HepG2 (cell line): ENCODE results near the gene ACTN2. TPM values are rescaled to one million over a fixed set of nuclear protein-coding genes. Genes with fewer than 3 reads are reported as not detected.
A peak's percentile ranks its signal among the peaks of the same experiment; 100 is the strongest.

ENCODE experiments used
- BCL3 ChIP-seq: sonication (generic); formaldehyde crosslinking; IDR thresholded peaks from 2 replicates; pipeline ENCODE4 v1.5.1; 2020; ENCODE audit warnings: mild to moderate bottlenecking, missing genetic modification reagents, moderate library complexity
- E2F2 ChIP-seq: sonication (generic); formaldehyde crosslinking; IDR thresholded peaks from 2 replicates; pipeline ENCODE4 v1.4.0; 2020; ENCODE audit warnings: missing genetic modification reagents, borderline replicate concordance
- FOSL1 ChIP-seq: sonication (generic); formaldehyde crosslinking; IDR thresholded peaks from 2 replicates; pipeline ENCODE4 v1.9.0; 2021; ENCODE audit warnings: missing genetic modification reagents, borderline replicate concordance
- NFKB2 ChIP-seq: sonication (generic); formaldehyde crosslinking; IDR thresholded peaks from 2 replicates; pipeline ENCODE4 v1.4.0; 2020; ENCODE audit warnings: missing genetic modification reagents, borderline replicate concordance
- SNRNP70 ChIP-seq: fragments of 200-400 bp; formaldehyde crosslinking; IDR thresholded peaks from 2 replicates; pipeline ENCODE4 v1.6.1; 2017; ENCODE audit warnings: mild to moderate bottlenecking, low read depth, low read length, moderate library complexity
- SOX5 ChIP-seq: IDR thresholded peaks from 2 replicates; pipeline ENCODE4 v1.6.1; 2016; ENCODE audit warnings: borderline replicate concordance
- SRF ChIP-seq: IDR thresholded peaks from 2 replicates; pipeline ENCODE4 v1.6.1; 2011; ENCODE audit warnings: mild to moderate bottlenecking, low read depth, low read length, moderate library complexity
- TCF12 ChIP-seq, 2 experiments: fragments of 450-650 bp in 1 of 2; sonication (generic) in 1 of 2; formaldehyde crosslinking in 1 of 2; IDR thresholded peaks; 2 replicates each; pipeline versions ENCODE4 v1.6.1 to v1.8.0; 2017 to 2022; ENCODE audit warnings: antibody characterized with exemption in 1 of 2, mild to moderate bottlenecking in 1 of 2, missing genetic modification reagents in 1 of 2, moderate library complexity in 1 of 2
- ZFX ChIP-seq: sonication (generic); formaldehyde crosslinking; IDR thresholded peaks from 2 replicates; pipeline ENCODE4 v1.4.0; 2020; ENCODE audit warnings: mild to moderate bottlenecking, low read depth, missing genetic modification reagents, moderate library complexity
- ZNF232 ChIP-seq: sonication (generic); formaldehyde crosslinking; IDR thresholded peaks from 2 replicates; pipeline ENCODE4 v1.4.0; 2020; ENCODE audit warnings: missing genetic modification reagents, borderline replicate concordance
- ZNF558 ChIP-seq: sonication (generic); formaldehyde crosslinking; IDR thresholded peaks from 2 replicates; pipeline ENCODE4 v1.9.0; 2022; ENCODE audit warnings: mild to moderate bottlenecking, missing genetic modification reagents, borderline replicate concordance
- ZNF564 ChIP-seq: sonication (generic); formaldehyde crosslinking; IDR thresholded peaks from 2 replicates; pipeline ENCODE4 v1.8.1; 2023; ENCODE audit warnings: mild to moderate bottlenecking, missing genetic modification reagents
- ZNF83 ChIP-seq: sonication (generic); formaldehyde crosslinking; IDR thresholded peaks from 2 replicates; pipeline ENCODE4 v1.4.0; 2020; ENCODE audit warnings: missing genetic modification reagents, mild to moderate bottlenecking, borderline replicate concordance
- ZSCAN22 ChIP-seq: sonication (generic); formaldehyde crosslinking; IDR thresholded peaks from 2 replicates; pipeline ENCODE4 v1.4.0; 2020; ENCODE audit warnings: mild to moderate bottlenecking, missing genetic modification reagents
- polyA plus RNA-seq, 8 experiments: library from polyadenylated mRNA; depleted of rRNA in 3 of 8; stranded (reverse) in 7 of 8; unstranded in 1 of 8; fragments of >200 nt; fragmentation: Illumina TruSeq in 4 of 8; extraction: Trizol in 4 of 8; gene quantifications; 2 replicates each; pipeline versions ENCODE4 v1.2.1 to v1.2.3, GENCODE V29; 2011 to 2016; ENCODE audit warnings: low read depth in 4 of 8, missing spikeins in 1 of 8, mixed read lengths in 1 of 8; ENCODE audit not compliant: insufficient read depth in 1 of 8
- total RNA-seq, 5 experiments: library from RNA; depleted of rRNA; stranded (reverse); fragments of >200 nt; fragmentation: Illumina TruSeq; extraction: Trizol; gene quantifications; 2 replicates each; pipeline ENCODE4 v1.2.3, GENCODE V29; 2016; ENCODE audit warnings: low read depth in 1 of 5
- TF ChIP-seq, protein P1 (sequence below): sonication (generic); formaldehyde crosslinking; IDR thresholded peaks from 2 replicates; pipeline ENCODE4 v1.5.1; 2020; ENCODE audit warnings: missing genetic modification reagents, mild to moderate bottlenecking, borderline replicate concordance
- TF ChIP-seq, protein P2 (sequence below): sonication (generic); formaldehyde crosslinking; conservative IDR thresholded peaks from 2 replicates; pipeline ENCODE4 v1.8.0; 2022; ENCODE audit warnings: mild to moderate bottlenecking, moderate library complexity, missing genetic modification reagents
- TF ChIP-seq, protein P3 (sequence below): sonication (generic); formaldehyde crosslinking; IDR thresholded peaks from 2 replicates; pipeline ENCODE4 v1.4.0; 2020; ENCODE audit warnings: missing genetic modification reagents

ACTN2 gene
- total and polyA plus RNA-seq, 2 of the 13 experiments (the other 11 are each of a cell fraction or from before 2014, with no cell fraction given): 0.04 to 0.13 TPM

DNA sequence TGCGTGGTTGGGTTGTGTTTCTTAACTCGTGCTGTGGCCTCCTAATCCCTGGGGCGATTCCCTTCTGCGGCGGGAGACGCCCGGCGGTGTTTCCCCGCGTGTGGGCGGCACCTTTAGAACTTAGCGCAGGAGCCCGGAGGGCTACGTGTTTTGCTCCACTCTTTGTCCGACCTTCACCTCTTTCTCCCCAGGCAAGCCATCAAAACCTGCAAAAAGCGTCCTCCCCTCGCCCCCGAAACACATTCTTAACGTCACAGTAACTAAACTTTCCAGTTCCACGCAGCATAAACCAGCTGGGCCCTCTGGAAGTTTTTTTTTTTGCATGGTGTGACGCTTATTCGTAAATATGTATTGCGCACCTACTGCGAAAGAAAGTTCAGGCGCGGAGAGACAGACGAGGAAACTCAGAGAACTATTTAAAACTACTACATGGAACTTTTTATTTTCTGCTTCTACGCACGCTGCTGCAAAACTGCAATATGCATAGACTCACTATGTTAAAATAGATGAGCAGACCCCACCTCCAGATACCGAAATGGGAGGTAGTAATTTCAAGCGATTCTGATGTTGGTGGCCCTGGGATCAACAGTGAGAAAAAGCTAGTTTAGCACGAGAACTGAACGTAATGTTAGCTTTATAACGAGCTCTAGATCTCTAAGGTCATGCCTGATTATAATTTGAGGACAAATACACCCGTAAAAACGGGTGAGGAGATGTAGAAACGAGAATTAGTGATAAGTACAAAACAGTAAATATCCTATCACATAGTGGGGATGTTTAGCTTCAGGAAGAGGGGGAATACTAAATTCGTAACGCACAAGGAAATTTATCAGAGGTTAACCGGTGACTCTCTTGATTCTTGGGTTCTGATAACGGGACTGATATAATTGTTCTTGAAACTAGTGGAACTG is 109.7 kb downstream of the ACTN2 start (continued):
- TF ChIP-seq E2F2 (no peak), ZSCAN22 (no peak; the same call in 1 of the 2 replicates), NFKB2 (CRISPR knock-in tag) (no peak), SNRNP70 (no peak), ZNF232 (no peak), BCL3 (CRISPR knock-in tag) (peak; percentile 85; the same call in 1 of the 2 replicates), ZNF83 (CRISPR knock-in tag) (no peak), SRF (no peak), ZNF558 (CRISPR knock-in tag) (peak; percentile 76; the same call in 1 of the 2 replicates), ZFX (CRISPR knock-in tag) (peak; percentile 69; the same call in 1 of the 2 replicates), FOSL1 (CRISPR knock-in tag) (no peak), TCF12 (IDR thresholded peaks at IDR 0.05) (no peak), TCF12 (CRISPR knock-in tag; IDR thresholded peaks at IDR 0.05) (peak; percentile 19), ZNF564 (CRISPR knock-in tag) (peak; percentile 22; the same call in 1 of the 2 replicates), SOX5 (no peak)
- TF ChIP-seq, protein P1, sequence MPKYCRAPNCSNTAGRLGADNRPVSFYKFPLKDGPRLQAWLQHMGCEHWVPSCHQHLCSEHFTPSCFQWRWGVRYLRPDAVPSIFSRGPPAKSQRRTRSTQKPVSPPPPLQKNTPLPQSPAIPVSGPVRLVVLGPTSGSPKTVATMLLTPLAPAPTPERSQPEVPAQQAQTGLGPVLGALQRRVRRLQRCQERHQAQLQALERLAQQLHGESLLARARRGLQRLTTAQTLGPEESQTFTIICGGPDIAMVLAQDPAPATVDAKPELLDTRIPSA (CRISPR knock-in tag): no peak
- TF ChIP-seq, protein P2, sequence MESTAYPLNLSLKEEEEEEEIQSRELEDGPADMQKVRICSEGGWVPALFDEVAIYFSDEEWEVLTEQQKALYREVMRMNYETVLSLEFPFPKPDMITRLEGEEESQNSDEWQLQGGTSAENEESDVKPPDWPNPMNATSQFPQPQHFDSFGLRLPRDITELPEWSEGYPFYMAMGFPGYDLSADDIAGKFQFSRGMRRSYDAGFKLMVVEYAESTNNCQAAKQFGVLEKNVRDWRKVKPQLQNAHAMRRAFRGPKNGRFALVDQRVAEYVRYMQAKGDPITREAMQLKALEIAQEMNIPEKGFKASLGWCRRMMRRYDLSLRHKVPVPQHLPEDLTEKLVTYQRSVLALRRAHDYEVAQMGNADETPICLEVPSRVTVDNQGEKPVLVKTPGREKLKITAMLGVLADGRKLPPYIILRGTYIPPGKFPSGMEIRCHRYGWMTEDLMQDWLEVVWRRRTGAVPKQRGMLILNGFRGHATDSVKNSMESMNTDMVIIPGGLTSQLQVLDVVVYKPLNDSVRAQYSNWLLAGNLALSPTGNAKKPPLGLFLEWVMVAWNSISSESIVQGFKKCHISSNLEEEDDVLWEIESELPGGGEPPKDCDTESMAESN (CRISPR knock-in tag): no peak
- TF ChIP-seq, protein P3, sequence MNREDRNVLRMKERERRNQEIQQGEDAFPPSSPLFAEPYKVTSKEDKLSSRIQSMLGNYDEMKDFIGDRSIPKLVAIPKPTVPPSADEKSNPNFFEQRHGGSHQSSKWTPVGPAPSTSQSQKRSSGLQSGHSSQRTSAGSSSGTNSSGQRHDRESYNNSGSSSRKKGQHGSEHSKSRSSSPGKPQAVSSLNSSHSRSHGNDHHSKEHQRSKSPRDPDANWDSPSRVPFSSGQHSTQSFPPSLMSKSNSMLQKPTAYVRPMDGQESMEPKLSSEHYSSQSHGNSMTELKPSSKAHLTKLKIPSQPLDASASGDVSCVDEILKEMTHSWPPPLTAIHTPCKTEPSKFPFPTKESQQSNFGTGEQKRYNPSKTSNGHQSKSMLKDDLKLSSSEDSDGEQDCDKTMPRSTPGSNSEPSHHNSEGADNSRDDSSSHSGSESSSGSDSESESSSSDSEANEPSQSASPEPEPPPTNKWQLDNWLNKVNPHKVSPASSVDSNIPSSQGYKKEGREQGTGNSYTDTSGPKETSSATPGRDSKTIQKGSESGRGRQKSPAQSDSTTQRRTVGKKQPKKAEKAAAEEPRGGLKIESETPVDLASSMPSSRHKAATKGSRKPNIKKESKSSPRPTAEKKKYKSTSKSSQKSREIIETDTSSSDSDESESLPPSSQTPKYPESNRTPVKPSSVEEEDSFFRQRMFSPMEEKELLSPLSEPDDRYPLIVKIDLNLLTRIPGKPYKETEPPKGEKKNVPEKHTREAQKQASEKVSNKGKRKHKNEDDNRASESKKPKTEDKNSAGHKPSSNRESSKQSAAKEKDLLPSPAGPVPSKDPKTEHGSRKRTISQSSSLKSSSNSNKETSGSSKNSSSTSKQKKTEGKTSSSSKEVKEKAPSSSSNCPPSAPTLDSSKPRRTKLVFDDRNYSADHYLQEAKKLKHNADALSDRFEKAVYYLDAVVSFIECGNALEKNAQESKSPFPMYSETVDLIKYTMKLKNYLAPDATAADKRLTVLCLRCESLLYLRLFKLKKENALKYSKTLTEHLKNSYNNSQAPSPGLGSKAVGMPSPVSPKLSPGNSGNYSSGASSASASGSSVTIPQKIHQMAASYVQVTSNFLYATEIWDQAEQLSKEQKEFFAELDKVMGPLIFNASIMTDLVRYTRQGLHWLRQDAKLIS: no peak
